Neural crest cell (in vitro differentiated cells): Measurements from ENCODE around the gene CYP26B1. TPM values are rescaled to one million over a fixed set of nuclear protein-coding genes. Genes with fewer than 3 reads are reported as not detected.

Experiments used
- DNase-seq: peaks from one replicate; pipeline ENCODE4 v3.0.0; 2021; ENCODE audit warnings: low read depth, mixed read lengths, low spot score
- H3K27ac Mint-ChIP-seq: one replicate; pipeline ENCODE4 v1.8.0; 2021; ENCODE audit warnings: mild to moderate bottlenecking, mixed read lengths; ENCODE audit not compliant: unreplicated experiment
- H3K27me3 Mint-ChIP-seq: 2 replicates; pipeline ENCODE4 v1.8.0; 2021; ENCODE audit warnings: low read depth, mild to moderate bottlenecking, mixed read lengths
- H3K36me3 Mint-ChIP-seq: 2 replicates; pipeline ENCODE4 v1.8.0; 2021; ENCODE audit warnings: low read depth, mild to moderate bottlenecking, mixed read lengths
- H3K4me1 Mint-ChIP-seq: 2 replicates; pipeline ENCODE4 v1.8.0; 2021; ENCODE audit warnings: mixed read lengths
- H3K4me3 Mint-ChIP-seq: one replicate; pipeline ENCODE4 v1.8.0; 2021; ENCODE audit warnings: mild to moderate bottlenecking, mixed read lengths
- H3K9me3 Mint-ChIP-seq: 2 replicates; pipeline ENCODE4 v1.8.0; 2021; ENCODE audit warnings: mixed read lengths
- CTCF ChIP-seq: fragments of 200-600 bp; sonication (generic); conservative IDR thresholded peaks from 2 replicates; pipeline ENCODE4 v1.5.0; 2021; ENCODE audit warnings: antibody characterized with exemption, mild to moderate bottlenecking
- total RNA-seq: library from RNA; stranded (reverse); gene quantifications from 2 replicates; pipeline ENCODE4 v1.2.1, GENCODE V29; 2021

Gene CYP26B1
- total RNA-seq, 1 donor from 2014 or later: 16.4 TPM

DNA sequence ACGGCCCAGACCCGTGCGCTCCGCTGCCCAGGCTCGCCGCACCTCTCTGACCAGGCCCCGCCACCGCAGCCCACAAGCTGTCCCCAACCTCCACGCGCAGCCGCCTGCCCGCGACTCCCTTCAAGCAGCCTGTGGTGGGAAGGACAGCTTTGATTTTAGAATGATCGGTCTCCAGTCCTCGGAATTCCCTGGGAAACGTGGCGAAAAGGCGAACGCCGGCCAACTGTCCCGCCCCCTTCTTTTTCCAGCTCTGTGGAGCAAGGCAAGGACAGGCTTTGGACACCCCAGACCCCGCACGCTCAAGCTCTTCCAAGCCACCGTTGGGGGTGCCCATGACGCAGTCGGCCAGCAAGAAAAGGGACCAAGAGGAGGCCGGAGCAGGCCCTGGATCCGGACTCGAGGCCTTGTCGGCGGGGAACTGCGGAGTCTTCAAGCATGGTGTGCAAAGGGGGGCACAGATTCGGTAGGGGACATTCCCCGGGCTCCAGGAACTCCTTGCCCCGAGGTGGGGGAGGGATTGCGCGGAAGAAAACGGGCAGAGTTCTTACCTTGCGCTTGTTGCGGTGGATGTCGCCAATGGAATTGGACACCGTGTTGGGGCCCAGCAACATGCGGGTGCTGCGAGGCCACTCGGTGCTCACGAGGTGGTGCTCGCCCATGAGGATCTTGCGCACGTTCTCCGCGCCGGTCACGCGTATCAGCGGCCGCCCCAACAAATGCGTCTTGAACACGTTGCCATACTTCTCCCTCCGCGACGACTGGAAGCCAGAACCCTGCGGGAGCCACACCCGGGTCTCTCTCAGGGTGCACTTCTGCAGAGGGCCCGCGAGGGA lies 4.0 kb downstream of the CYP26B1 start:
- H3K27ac Mint-ChIP-seq: no peak overlapping the region
- peaks cover 37% of the 10 kb centered on the region for H3K4me1 Mint-ChIP-seq
- H3K4me3 Mint-ChIP-seq: peak overlapping the region; percentile 83
- peaks cover 82% of the 10 kb centered on the region for H3K27me3 Mint-ChIP-seq
- no peak for DNase-seq
- no peak for TF ChIP-seq CTCF
- H3K36me3 Mint-ChIP-seq: no peaks in the 10 kb centered on the region
- H3K9me3 Mint-ChIP-seq: no peaks in the 10 kb centered on the region

- Mint-ChIP-seq H3K4me3 (peak overlapping the region; percentile 66), H3K27ac (peak overlapping the region; percentile 43), H3K4me1 (peaks cover 32% of the 10 kb centered on the region), H3K36me3 (no peaks in the 10 kb centered on the region), H3K27me3 (peaks cover 75% of the 10 kb centered on the region), H3K9me3 (no peaks in the 10 kb centered on the region)
- no peak for TF ChIP-seq CTCF
- no peak for DNase-seq
Observed at GRCh38 chr2:72142570-72143440, 4.9 kb downstream of the CYP26B1 start.

GRCh38 chr2:72141881-72142451 lies 5.7 kb downstream of the CYP26B1 start:
- no peak overlapping the region for H3K27ac Mint-ChIP-seq
- H3K9me3 Mint-ChIP-seq: no peaks in the 10 kb centered on the region
- peaks cover 33% of the 10 kb centered on the region for H3K4me1 Mint-ChIP-seq
- no peaks in the 10 kb centered on the region for H3K36me3 Mint-ChIP-seq
- peaks cover 70% of the 10 kb centered on the region for H3K27me3 Mint-ChIP-seq
- peak overlapping the region; percentile 66 for H3K4me3 Mint-ChIP-seq
- TF ChIP-seq CTCF: no peak
- DNase-seq: no peak

DNA sequence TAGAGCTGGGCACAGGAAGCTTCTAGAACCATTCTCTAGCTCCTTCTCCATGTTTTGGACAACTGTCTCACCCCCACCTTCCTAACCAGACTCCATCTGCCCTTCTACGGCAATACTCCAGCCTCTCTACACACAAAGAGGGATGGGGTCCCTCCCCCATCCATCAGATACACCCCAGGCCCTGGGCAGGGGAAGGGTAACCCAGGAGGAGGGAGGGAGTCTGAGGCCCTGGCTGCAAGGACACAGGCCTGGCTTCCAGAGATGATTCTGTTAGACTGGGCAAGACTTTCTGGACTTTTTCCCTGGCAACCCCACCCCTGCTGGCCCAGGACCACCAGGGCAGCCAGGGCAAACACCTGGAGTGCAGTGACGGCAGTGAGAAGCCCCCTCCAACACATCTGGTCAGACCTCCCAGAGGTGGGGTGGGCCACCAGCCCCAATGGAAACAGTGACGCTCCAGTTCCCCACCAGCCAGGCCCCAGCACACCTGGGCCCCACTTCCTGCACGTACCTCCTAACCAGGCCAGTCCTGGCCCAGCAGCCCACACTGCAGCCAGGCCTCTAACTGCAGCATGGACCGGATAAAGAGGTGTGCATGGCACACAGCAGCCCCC lies 6.5 kb downstream of the CYP26B1 start:
- no peak overlapping the region for H3K4me3 Mint-ChIP-seq
- no peak for TF ChIP-seq CTCF
- no peak overlapping the region for H3K27ac Mint-ChIP-seq
- H3K4me1 Mint-ChIP-seq: peaks cover 33% of the 10 kb centered on the region
- no peaks in the 10 kb centered on the region for H3K36me3 Mint-ChIP-seq
- no peak for DNase-seq
- no peaks in the 10 kb centered on the region for H3K9me3 Mint-ChIP-seq
- peaks cover 67% of the 10 kb centered on the region for H3K27me3 Mint-ChIP-seq

DNA sequence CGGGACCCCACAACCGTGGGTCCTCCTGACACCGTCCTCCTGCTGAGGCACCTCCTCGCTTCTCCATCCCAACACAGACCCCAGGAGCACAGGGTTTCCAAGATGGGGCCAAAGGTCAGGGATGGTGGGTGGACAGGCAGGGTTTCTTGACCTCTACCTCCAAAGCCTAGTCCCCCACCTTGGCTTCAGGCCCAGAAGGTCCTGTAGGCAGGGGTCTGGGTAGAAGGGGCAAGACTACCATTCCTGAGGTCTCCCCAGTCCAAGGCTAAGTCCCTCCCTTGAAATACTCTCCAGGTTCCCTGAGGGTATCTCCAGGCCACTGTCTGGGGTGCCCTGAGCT lies 7.1 kb downstream of the CYP26B1 start:
- Mint-ChIP-seq H3K4me3 (no peak overlapping the region), H3K4me1 (peaks cover 35% of the 10 kb centered on the region), H3K36me3 (no peaks in the 10 kb centered on the region), H3K9me3 (no peaks in the 10 kb centered on the region), H3K27me3 (peaks cover 62% of the 10 kb centered on the region), H3K27ac (no peak overlapping the region)
- DNase-seq: no peak
- TF ChIP-seq CTCF: no peak
